Lung microvascular endothelial cell (primary cell): ENCODE results near the gene CCL21. TPM values are rescaled to one million over a fixed set of nuclear protein-coding genes. Genes with fewer than 3 reads are reported as not detected.

Experiments
- DNase-seq, 2 donors: peaks; one replicate each; pipeline versions ENCODE4 v3.0.0 to v3.0.0-alpha.2; 2010; ENCODE audit warnings: low read depth in 2 of 2
- total RNA-seq: library from RNA; depleted of rRNA; stranded (reverse); fragments of >200 nt; gene quantifications from 2 replicates; pipeline ENCODE4 v1.2.1, GENCODE V29; 2014

Gene CCL21
- total RNA-seq, 1 donor from 2014 or later: 1.4 TPM

DNA sequence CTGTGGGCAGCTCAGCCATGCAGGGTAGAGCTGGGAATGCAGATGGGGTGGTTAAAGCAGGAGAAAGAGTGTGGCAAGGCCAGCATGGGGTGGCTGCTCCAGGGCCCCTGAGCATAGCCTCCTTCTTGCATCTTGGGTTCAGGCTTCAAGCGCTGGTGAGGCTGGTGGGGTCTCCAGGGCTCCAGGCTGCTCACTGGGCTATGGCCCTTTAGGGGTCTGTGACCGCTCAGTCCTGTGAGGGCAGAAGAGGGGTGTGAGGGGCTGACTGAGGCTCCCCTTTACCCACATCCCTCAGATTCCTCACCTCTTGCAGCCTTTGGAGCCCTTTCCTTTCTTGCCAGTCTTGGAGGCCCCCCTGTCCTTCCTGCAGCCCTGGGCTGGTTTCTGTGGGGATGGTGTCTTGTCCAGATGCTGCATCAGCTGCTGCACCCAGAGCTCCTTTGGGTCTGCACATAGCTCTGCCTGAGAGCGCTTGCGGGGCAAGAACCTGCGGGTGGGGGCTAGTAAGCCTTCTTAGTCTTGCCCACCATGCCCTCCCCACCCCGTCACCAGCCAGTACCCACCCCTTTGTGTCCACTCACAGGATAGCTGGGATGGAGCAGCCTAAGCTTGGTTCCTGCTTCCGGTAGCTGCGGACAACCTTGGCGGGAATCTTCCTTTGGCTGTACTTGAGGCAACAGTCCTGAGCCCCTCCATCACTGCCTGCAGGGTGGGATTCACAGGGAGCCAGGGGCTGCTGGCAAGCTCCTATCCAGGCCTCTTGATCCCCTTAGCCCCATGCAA lies 549 bp downstream of the CCL21 start:
- DNase-seq: no peak

DNA sequence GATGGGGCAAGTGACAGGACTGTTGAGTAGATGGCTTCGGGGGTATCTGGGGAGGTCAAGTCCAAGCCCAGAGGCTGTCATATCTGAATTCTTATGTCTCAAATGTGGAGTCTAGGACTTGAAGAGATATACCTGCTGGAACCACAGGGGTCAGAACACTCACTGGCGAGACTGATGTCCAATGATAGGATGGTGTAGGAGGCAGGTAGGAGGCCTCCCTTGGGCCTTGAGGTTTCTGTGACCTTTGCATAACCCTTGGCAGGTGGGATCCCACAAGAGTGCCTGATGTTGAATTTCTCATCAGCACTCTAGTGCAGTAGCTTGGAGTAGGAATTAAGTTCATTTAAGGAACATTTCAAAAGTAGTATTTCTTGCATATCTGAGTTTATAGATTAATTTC lies 2.8 kb downstream of the CCL21 start:
- no peak for DNase-seq

DNA sequence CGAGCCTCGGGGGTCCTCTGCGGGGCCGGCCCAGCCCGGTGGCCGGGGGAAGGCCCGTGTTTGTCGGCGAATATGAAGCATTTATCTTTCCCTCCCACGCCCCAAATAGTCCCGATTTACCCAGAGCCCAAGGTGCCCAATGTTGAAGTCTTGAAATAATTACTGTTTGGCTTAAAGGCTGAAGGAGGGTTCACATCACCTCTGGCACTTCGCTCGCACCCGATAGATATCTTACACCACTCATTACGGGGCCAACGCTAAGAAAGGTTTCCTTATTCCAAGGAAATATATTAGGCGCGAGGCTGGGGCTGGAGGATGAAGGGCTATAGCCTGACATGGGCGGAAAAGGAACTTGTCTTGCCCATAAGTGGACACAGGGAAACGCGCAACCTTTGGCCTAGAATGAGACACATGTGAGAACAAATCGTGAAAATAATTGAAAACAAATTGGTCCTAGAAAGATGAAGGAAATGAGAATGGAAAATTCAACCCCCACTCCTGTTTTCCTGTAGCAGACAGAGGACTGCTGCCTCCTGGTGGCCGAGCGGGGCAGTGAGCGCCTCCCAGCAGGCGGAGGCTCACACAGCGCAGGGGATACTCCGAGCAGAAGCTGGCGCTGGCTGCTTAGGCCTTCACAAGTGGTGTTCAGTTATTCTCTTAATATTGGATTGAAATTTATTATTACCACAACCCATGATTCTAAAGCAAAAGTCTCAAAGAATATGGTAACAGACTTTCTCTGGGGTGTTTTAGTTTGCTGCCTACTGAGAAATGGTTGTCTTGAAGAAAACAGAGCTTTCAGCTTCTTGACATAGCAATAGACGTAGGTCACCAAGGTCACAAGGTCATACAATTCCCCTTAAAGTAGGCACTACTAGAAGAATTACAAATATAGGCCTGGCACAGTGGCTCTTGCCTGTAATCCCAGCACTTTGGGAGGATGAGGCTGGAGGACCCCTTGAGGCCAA lies 7.9 kb downstream of the CCL21 start:
- DNase-seq: peak; percentile 82 to 93

DNA sequence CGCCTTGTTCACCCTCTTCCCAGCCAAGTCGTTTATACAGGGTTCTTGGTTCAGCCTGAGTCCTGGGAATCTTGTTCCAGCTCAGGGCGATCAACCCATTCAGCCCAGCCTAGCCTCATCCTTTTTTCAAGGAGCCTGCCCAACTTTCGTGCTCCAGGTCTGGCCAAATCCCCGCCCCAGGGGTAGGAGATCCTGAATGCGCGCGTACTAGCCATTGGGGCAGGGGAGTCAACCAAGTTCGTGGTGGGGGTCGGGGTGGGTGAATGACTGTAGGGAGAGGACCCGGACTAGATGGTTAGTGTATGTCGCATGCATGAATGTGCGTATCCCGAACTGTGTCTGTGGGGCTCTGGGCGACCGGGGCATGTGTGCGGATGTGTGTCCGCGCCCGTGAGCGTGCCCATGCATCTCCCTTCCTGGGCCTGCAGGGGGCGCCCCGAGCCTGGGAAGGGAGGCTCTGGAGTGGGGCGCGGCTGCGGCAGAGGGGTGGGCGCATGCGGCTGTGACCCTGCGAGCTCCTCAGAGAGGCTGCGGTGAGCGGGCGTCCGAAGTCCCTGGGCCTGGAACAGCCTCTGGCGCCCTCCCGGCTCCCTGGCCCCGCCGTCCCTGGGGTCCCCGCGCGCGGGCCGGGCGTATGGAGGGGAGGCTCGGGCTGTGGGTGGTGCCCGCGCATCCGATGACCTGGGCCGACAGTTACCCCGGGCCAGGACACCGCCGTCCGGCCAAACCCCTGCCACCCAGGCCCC lies 8.7 kb downstream of the CCL21 start:
- peak; percentile 63 to 81 for DNase-seq

DNA sequence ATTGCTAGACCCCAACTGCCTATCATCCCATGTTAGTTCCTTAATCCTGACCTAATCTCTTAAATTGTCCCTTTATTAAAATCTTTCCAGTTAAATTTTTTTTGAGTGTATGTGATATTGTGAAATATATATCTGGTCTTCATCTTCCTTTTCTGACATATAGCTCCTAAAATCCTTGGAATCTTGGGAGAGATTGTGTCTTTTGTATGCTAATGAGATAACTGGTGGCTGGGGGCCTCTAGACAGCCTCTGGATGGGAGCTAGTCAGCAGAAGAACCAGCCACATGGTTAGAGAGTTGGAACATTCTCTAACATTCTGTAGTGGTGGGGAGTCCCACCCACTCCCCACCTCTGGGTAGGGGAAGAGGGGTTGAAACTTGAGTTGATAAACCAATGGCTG lies 15.1 kb downstream of the CCL21 start:
- DNase-seq: no peak

DNA sequence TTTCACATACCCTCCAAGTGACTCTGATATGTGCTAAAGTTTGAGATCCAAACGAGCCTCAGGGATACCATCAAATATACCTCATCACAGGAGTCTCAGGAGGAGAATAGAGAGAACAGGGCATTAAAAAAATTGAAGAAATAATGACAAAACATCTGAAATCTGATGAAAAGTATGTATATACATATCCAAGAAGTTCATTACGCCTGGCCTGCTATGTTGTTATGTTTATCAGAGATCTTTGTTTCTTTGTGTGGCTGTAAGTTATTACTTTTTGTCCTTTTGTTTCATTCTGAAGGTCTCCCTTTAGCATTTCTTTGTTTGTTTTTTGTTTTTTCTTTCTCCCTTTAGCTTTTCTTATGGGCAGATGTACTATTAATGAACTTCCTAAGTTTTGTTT lies 16.4 kb downstream of the CCL21 start:
- DNase-seq: no peak

DNA sequence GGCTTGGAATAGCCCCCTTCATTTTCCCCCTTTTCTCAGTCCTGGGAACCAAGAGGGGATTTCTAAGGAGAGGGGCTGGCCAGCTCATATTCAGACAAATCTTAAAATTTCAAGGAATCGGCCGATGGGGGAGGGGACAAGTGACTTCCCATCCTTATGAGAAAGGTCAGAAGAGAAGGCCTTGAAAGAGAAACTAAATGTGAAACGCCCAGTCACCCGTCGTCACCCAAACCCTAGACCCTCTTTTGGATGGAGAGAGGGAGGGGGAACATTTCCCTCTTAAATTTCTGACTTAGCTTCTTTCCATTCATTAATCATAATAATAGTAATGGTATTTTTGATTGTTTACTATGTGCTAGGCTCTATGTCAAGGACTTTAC lies 18.0 kb downstream of the CCL21 start:
- no peak for DNase-seq

DNA sequence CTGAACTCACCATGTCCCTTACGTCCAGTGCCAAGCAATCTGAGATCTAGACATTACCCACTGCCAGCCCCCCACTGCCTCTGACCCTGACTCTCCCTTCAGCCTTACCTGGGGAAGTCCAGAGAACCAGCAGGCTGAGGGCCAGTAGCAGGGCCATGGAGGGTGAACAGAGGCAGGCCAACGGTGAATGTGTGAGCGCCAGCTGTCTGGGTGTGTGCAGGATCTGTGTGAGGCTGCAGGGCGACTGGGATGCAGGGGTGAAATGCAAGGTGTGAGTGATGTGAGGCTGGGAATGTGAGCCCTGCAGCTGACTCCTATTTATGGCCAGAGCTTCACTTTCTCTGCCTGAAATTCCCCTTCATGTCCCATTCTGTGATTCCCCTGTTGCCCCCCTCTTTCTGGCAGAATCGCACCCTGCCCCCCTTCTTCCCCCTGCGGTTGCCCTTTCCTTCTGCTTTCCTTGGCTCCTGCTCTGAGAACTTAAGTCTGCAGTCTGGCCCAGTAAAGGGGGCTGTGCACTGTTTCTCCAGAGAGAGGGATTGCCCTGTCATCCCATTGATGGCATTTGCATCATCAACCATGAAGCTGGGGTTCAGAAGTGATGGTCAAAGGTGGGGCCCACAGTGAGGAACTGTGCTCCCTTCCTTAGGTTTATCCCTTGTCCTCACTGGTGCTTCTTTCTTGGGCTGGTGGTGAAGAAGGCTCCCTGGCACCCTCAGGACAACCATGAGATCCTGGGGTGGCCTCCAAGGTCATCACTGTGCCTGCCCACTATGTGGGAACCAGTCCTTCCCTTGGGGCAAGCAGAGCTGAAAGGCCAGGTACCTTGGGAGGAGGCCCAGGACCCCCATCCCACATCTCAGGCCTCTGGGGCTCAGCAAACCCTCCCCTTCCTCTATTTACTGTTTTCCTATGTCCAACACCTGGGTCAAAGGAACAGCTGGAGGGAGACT lies 18.7 kb downstream of the CCL21 start, which contains the start of gene CCL19:
TSS of gene CCL19 (minus strand) at position 294 of the 953 bp plus-strand sequence. CDS start at position 157, 137 bp downstream.
- DNase-seq: no peak

DNA sequence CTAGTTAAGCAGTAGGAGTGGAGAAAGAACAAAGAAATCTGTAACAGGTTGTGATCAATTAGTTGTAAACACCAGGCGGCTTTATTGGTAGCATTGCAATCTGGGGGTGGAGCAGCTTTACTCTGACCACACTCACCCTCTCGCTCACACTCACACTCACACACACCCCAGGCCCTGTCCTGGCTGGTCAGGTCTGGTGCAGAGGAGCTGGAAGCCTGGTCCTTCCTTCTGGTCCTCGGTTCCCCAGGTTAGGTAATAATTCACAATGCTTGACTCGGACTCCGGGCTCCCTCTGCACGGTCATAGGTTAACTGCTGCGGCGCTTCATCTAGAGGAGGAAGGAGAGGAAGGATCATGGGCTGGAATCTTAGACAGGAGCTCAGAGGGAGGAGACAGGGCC lies 20.4 kb downstream of the CCL21 start:
- DNase-seq: no peak

DNA sequence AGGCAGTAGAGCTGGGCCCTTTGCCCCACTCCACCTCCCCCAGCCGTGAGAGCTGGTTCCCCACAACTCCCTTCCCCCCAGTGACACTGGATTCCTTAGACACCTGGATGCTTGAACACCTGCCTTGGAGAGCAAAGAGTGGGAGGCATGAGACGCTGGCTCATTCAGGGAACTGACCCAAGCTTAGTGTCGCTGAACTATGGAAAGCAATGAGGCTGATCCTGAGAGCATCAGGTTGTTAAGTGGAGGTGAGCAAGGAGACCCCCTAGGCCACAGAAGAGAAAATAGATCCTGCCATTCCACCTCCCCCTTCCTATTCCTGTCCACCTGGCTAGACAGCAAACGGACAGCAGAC lies 20.8 kb downstream of the CCL21 start:
- DNase-seq: no peak

DNA sequence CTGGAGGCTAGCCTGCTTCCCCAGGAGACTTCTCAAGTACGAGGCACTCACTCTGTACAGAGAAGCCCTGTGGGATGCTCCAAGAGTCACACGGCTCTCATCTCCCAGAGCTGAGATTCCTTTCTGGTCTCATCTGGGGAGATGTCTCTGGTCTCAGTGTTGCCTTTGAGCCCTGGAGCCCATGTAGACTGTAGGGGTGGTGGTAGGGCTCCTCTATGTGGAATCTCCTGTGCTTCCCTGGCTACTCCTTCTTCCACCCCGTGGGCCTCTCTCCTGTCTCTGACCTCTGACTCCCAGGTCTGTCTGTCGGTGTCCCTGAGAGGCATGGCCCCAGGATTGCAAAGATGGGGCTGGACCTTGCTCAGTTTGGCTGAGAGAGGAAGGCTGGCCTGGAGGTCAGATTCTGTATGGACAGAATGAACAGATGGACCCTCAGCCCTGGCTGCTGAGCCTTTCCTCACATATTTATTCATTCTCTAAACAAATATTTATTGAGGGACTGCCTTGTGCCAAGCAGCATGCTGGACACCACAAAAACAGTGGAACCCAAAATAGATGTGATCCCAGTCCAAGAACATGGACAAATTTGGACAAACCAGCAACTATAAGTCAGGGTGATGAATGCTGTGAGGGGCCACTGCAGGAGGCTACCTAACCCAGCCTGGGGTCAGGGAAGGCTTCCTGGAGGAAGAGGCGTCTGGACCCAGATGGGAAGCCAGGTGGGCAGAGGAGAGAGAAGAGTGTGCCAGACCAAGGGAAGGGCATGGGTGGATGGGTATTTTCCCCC lies 21.4 kb downstream of the CCL21 start:
- no peak for DNase-seq

DNA sequence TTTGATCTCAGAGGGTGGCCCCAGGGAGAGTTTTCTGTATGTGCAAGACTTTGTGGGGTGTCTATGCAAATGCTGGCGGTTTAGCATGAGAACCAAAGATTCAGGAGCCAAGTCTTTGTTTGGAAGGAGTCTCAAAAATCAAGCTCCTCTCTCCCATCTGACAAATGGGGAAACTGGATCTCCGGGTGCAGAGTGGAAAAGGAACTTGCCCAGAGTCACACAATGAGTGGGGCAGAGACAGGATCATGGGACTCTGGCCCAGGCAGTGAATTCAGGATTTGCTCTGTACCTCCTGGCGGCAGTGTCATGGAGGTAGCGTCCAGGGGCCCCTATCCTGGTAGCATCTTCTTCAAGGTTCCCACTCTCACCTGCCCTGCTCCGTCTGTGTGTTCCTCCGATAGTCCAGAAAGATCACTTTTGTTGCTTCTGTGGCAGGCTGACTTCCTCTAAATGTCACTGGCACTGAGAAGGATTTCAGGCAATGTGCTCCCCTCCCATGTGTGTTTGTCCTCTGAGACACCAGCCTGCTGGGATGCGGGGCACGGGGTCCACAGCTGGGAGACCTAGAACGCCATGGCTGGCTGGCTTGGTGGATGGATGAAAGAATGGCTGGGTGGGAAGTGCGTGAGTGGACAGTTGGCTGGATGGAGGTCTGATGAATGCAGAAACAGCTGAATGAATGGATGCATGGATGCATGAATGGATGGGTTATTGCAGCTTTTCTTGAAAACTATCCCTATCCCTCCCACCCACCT lies 22.5 kb downstream of the CCL21 start:
- DNase-seq: no peak

DNA sequence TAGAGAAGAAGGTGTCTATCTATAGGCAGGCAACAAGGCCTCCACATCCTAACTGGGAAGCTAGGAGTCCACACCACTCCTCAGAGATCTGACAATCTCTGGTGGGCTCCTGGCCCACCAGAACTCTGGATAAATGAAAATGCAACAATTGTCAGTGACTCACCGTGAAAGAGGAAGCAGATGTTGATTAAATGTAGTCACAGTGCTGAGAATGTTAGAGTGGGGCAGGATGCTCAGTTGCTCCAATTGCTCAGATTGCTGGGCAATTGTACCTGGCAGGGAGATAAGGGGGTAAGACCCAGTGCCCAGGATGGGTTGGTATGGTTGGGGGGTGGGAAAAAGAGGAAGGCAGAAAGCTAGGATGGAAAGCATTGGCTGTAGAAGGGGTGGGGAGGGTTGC lies 23.2 kb downstream of the CCL21 start:
- DNase-seq: no peak

DNA sequence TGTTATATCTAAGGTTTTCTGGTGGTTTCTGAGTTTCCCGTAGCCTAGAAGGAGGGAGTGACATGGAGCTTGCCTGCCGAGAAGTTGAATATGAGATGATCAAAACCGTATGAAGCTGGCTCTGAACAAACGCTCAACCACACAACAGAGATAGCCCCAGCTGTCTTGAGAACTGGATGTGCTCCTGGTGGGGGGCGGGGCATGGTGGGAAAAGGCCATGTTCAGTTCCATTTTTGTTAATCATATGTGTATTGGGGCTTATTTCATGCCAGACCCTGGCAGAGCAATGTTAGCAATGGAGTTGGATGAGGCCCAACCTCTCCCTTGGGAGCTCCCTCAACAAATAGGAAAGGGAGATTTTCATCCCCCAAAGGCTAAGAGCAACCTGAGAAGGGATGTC lies 23.7 kb downstream of the CCL21 start:
- no peak for DNase-seq

DNA sequence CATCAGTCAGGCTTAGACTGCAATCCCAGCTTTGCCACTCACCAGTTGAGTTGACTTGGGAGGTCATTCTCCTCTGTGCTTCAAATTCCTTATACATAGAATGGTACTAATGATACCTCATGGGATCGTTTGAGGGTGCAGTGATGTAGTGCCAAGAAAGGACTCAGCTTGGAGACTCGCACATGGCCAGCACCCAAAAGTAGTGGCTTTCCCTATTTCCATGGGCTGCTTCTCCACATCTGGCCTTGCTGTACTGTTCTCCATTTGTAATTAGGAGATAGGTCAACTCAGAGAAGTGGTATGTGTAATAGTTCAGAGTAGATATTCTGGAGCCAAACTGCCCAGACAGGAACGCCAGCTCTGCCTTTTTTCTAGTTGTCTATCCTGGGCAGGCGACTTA lies 24.3 kb downstream of the CCL21 start:
- DNase-seq: no peak

DNA sequence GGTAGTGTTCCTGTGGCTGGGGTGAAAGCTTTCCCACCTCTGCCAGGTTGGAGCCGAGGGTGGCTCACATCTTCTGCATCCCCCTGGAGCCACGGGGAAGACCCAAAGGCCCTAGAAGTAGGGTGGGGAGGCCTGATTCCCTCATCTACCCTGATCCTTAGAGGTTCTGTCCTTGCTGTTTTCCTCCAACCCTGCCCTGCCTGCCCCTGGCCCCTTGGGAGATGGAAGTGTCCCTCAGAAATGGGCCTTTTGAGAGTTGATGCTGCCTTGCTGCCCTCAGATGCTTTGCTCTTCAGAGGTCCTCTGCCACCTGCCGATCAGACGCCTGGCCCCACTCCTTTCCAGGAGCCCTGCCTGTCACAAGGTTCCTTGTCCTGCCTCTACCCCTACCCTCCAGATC lies 25.1 kb downstream of the CCL21 start:
- no peak for DNase-seq

DNA sequence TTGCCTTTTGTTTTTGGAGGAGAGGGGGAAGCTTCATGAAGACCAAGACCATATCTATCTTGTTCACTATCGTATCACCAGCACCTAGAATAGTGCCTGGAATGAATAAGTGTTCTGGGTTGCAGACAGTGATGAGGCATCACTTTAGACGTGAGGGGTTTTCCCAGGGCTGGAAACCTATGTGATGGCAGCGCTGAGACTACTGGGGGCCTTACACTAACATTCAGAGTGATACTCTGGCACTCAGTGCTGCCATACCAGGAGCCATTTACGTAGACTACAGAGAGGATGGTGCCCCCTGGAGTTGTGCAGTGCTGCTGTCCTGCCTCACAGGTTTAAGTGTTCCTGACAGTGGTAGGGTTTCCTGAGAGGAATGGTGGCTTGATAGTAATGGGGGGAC lies 25.8 kb downstream of the CCL21 start:
- no peak for DNase-seq

DNA sequence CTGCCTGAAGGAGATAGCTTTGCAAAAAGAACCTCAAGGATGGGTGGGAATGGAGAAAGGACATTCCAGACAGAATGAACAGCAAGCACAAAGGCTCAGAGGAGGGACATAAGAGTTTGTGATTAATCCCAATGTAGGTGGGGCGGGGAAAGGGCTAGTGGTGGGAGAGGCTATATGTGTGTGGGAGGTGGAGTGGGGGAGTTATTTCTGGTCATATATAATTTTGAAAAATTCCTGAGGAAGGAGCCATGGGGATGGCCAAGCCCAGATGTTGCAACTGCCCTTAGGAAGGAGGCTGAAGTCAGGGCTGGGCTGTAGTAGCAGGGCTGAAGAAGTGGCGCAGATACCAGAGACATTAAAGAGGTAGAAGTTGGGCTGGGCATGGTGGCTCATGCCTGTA lies 34.1 kb downstream of the CCL21 start:
- no peak for DNase-seq

DNA sequence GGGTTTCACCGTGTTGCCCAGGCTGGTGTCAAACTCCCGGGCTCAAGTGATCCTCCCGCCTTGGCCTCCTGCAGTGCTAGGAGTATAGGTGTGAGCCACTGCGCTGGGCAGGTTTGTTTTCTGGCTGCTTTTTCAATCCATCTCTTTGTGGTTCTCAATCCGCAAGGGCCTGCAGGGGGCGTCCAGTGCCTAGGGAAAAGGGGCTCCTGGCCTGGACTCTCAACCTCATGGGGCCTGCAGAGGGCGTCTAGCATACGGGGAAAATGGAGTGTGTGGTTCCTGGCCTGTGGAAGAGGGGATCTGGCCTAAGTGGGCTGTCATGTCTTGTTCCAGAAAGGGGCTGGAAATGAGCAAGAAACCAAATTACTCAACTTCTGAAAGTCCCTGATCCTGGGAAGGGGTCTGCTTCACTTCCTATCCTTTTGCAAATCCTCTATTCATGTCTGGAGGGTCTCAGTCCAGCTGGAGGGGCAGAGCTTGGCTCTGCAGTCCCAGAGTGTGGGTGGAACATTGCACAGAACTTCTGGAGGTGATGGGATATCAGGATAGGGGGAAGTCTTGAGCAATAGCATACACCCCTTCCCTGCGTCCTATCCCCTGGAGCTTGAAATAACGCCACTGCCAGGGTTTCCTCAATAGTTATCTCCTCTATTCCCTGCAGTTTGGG lies 34.8 kb downstream of the CCL21 start:
- peak; percentile 80 to 87 for DNase-seq
